ENCODE data around the gene DNAJC17. TPM values are rescaled to one million over a fixed set of nuclear protein-coding genes. Genes with fewer than 3 reads are reported as not detected.

Gene DNAJC17
- polyA plus RNA-seq, 4 donors, result 34.2 to 40.4 (median 35.9) TPM

- no peak for DNase-seq (ENCODE audit: low read depth in 4 of 4, low spot score in 3 of 4)
These were observed 38.6 kb downstream of the DNAJC17 start for GRCh38 chr15:40768521-40769273.

GRCh38 chr15:40767838-40768500 lies 39.3 kb downstream of the DNAJC17 start:
- no peak for DNase-seq (ENCODE audit: low read depth in 4 of 4, low spot score in 3 of 4)

GRCh38 chr15:40766906-40767837 lies 40.1 kb downstream of the DNAJC17 start:
- DNase-seq (ENCODE audit: low read depth in 4 of 4, low spot score in 3 of 4), result no peak

- DNase-seq (ENCODE audit: low read depth in 4 of 4, low spot score in 3 of 4), result no peak
These were observed 41.0 kb downstream of the DNAJC17 start for GRCh38 chr15:40766194-40766815.

- DNase-seq (ENCODE audit: low read depth in 4 of 4, low spot score in 3 of 4), result no peak
These were observed 42.6 kb downstream of the DNAJC17 start for GRCh38 chr15:40764629-40765103.

GRCh38 chr15:40763801-40764628 lies 43.3 kb downstream of the DNAJC17 start, which contains the start of gene GCHFR:
Gene GCHFR, plus strand, starts transcription at chr15:40764068. Its CDS starts 113 bp downstream, at chr15:40764181.
- DNase-seq (ENCODE audit: low read depth in 4 of 4, low spot score in 3 of 4), result peak in 1 of 4 donors; percentile 60

- DNase-seq (ENCODE audit: low read depth in 4 of 4, low spot score in 3 of 4), result peak in 1 of 4 donors; percentile 65
These were observed 44.1 kb downstream of the DNAJC17 start for GRCh38 chr15:40762919-40763800.

GRCh38 chr15:40759961-40760360 lies 47.3 kb downstream of the DNAJC17 start:
- no peak for DNase-seq (ENCODE audit: low read depth in 4 of 4, low spot score in 3 of 4)

GRCh38 chr15:40756938-40757337 lies 50.3 kb downstream of the DNAJC17 start:
- DNase-seq (ENCODE audit: low read depth in 4 of 4, low spot score in 3 of 4), result no peak

- no peak for DNase-seq (ENCODE audit: low read depth in 4 of 4, low spot score in 3 of 4)
These were observed 51.5 kb downstream of the DNAJC17 start for GRCh38 chr15:40755812-40756208.

- peak; percentile 93 to 94 (median 94) for DNase-seq (ENCODE audit: low read depth in 4 of 4, low spot score in 3 of 4)
These were observed 52.1 kb downstream of the DNAJC17 start, which contains the start of gene RMDN3 for GRCh38 chr15:40754883-40755811. Gene RMDN3, minus strand, starts transcription at chr15:40755254. Its CDS starts 471 bp downstream, at chr15:40754783.

GRCh38 chr15:40754574-40754882 lies 52.7 kb downstream of the DNAJC17 start:
- DNase-seq (ENCODE audit: low read depth in 4 of 4, low spot score in 3 of 4), result no peak

- DNase-seq (ENCODE audit: low read depth in 4 of 4, low spot score in 3 of 4), result no peak
These were observed 55.5 kb downstream of the DNAJC17 start for GRCh38 chr15:40751745-40752144.

- DNase-seq (ENCODE audit: low read depth in 4 of 4, low spot score in 3 of 4), result no peak
These were observed 56.4 kb downstream of the DNAJC17 start for GRCh38 chr15:40750885-40751284.

GRCh38 chr15:40749151-40749630 lies 58.1 kb downstream of the DNAJC17 start:
- DNase-seq (ENCODE audit: low read depth in 4 of 4, low spot score in 3 of 4), result no peak

- DNase-seq (ENCODE audit: low read depth in 4 of 4, low spot score in 3 of 4), result no peak
These were observed 59.3 kb downstream of the DNAJC17 start for GRCh38 chr15:40747685-40748631.

Measured in right renal pelvis (tissue), 4 donors.